ENCODE measurements around the gene HEG1. TPM values are rescaled to one million over a fixed set of nuclear protein-coding genes. Genes with fewer than 3 reads are reported as not detected.
A peak's percentile ranks its signal among the peaks of the same experiment; 100 is the strongest.

Gene HEG1
- total RNA-seq, 1 experiment from 2014 or later: 1.2 TPM

DNA sequence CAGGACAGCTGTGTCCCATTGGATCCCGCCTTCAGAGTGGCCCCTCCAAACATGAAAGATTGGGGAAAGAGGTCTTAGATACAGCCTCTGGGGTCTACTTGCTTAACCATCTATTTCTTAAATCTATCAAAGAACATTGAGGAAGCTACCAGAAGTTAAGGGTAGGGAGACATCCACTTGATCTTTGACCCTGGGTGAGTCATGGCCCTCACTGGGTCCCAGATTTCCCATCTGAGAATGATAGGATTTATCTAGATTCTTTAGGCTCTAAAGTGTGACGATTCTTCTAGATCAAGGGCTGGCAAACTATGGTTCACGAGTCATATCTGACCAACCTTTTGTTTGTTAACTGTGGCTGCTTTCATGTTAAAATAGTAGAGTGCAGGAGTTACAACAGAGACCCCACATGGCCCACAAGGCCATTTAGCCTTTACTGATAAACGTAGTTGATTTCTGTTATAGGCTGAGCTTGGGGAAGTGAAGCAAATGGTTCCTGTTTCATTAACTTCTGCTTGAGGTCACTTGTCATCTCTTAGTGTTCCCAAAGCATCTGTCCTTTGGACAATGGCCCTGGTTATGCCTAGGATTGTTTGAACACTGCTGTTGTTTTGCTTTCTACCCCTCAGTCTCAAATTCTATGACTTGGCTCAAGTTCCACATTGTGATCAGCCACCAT lies 129.2 kb downstream of the HEG1 start:
- CTCF ChIA-PET: no interaction called here
- intact Hi-C loops (cut with micrococcal nuclease): loop anchor here (5.0 to 10.0 kb wide), 2 partner anchors 276 to 508 kb away; no protein-coding TSS in a partner anchor

DNA sequence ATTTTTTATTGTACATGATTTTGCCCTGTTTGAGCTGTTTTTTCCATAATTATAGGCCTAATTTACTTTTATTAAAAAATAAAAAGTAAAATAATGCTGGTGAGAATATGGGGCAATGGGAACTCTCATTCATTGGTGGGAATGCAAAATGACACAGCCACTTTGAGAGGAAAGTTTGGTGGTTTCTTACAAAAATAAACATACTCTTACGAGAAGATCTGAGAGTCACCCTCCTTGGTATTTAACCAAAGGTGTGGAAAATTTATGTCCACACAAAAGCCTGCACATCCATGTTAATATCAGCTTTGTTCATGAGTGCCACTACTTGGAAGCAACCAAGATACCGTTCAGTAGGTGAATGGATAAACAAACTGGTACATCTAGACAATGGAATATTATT lies 131.1 kb downstream of the HEG1 start:
- H3F3A ChIP-seq (ENCODE audit: low read length, unreplicated experiment): no peaks in the 10 kb centered on the region
- CTCF ChIA-PET: no interaction called here
- H3K36me3 ChIP-seq (ENCODE audit: low read depth, low read length): no peaks in the 10 kb centered on the region
- no peaks in the 10 kb centered on the region for H3K79me2 ChIP-seq (ENCODE audit: low read length)
- H3K4me1 ChIP-seq (ENCODE audit: insufficient read depth, low read length): no peaks in the 10 kb centered on the region; the same call in 1 of the 2 replicates
- no TSS peak for BruUV-seq (replicated peaks)
- no peak overlapping the region for H3K9ac ChIP-seq (ENCODE audit: low read length)
- H3K27me3 ChIP-seq (ENCODE audit: low read length): no peaks in the 10 kb centered on the region
- H4K20me1 ChIP-seq (ENCODE audit: low read length): no peaks in the 10 kb centered on the region
- ATAC-seq: no peak
- POLR2A ChIA-PET (ENCODE audit: unreplicated experiment): no interaction called here
- no peak overlapping the region for H3K4me3 ChIP-seq (ENCODE audit: low read length)
- no peak for DNase-seq
- no peak overlapping the region for H2AFZ ChIP-seq (ENCODE audit: low read length)
- no peak overlapping the region for H3K4me2 ChIP-seq (ENCODE audit: low read length)
- H3K9me3 ChIP-seq (ENCODE audit: low read length): no peaks in the 10 kb centered on the region
- no peak overlapping the region for H3K27ac ChIP-seq (ENCODE audit: low read length)
- TF ChIP-seq EZH2 (IDR thresholded peaks at IDR 0.05; ENCODE audit: low read length, unreplicated experiment) (no peak), EZH2phosphoT487 (IDR thresholded peaks at IDR 0.05; ENCODE audit: borderline replicate concordance, low read length) (no peak)
- TF ChIP-seq, protein P1, sequence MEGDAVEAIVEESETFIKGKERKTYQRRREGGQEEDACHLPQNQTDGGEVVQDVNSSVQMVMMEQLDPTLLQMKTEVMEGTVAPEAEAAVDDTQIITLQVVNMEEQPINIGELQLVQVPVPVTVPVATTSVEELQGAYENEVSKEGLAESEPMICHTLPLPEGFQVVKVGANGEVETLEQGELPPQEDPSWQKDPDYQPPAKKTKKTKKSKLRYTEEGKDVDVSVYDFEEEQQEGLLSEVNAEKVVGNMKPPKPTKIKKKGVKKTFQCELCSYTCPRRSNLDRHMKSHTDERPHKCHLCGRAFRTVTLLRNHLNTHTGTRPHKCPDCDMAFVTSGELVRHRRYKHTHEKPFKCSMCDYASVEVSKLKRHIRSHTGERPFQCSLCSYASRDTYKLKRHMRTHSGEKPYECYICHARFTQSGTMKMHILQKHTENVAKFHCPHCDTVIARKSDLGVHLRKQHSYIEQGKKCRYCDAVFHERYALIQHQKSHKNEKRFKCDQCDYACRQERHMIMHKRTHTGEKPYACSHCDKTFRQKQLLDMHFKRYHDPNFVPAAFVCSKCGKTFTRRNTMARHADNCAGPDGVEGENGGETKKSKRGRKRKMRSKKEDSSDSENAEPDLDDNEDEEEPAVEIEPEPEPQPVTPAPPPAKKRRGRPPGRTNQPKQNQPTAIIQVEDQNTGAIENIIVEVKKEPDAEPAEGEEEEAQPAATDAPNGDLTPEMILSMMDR (conservative IDR thresholded peaks at IDR 0.05; ENCODE audit: low read depth, low read length): no peak
- intact Hi-C loops (cut with micrococcal nuclease): loop anchor here (5.0 to 10.0 kb wide), 2 partner anchors 278 to 510 kb away; no protein-coding TSS in a partner anchor
- H3K9me2 ChIP-seq (replicated peaks; ENCODE audit: low read length): no peaks in the 10 kb centered on the region

More for the DNA sequence above, 129.2 kb downstream of the HEG1 start:
- Histone ChIP-seq H3K9ac (ENCODE audit: low read length) (no peak overlapping the region), H3K4me1 (ENCODE audit: insufficient read depth, low read length) (no peaks in the 10 kb centered on the region; the same call in 1 of the 2 replicates), H3K9me2 (replicated peaks; ENCODE audit: low read length) (no peaks in the 10 kb centered on the region), H3K27me3 (ENCODE audit: low read length) (no peaks in the 10 kb centered on the region), H3K79me2 (ENCODE audit: low read length) (no peaks in the 10 kb centered on the region), H3K27ac (ENCODE audit: low read length) (no peak overlapping the region), H3K4me2 (ENCODE audit: low read length) (no peak overlapping the region), H3F3A (ENCODE audit: low read length, unreplicated experiment) (no peaks in the 10 kb centered on the region), H3K4me3 (ENCODE audit: low read length) (no peak overlapping the region), H3K9me3 (ENCODE audit: low read length) (no peaks in the 10 kb centered on the region), H2AFZ (ENCODE audit: low read length) (no peak overlapping the region), H4K20me1 (ENCODE audit: low read length) (no peaks in the 10 kb centered on the region), H3K36me3 (ENCODE audit: low read depth, low read length) (no peaks in the 10 kb centered on the region)
- BruUV-seq (replicated peaks): no TSS peak
- POLR2A ChIA-PET (ENCODE audit: unreplicated experiment): no interaction called here
- no peak for TF ChIP-seq EZH2 (IDR thresholded peaks at IDR 0.05; ENCODE audit: low read length, unreplicated experiment)
- no peak for TF ChIP-seq EZH2phosphoT487 (IDR thresholded peaks at IDR 0.05; ENCODE audit: borderline replicate concordance, low read length)
- TF ChIP-seq, protein P1 (conservative IDR thresholded peaks at IDR 0.05; ENCODE audit: low read depth, low read length): no peak
- ATAC-seq (no peak), DNase-seq (peak; percentile 5)

DNA sequence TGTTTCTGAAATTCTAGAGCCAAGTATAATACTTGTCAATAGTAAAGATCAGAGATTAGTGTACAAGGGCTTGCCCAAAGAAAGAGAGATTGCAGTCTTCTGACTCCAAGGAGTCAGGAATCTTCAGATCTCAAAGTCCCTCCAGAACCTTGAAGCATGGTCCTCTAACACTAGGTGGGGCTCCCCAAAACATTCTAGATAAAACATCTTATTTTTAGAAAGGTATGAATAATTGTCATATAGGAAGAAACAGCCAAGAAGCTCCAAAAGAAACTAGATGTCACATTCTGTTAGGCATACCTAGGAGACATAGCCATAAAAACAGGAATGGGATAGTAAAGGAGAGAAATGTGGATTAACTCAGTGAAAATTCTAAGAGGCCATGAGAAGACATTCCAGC lies 132.0 kb downstream of the HEG1 start:
- POLR2A ChIA-PET (ENCODE audit: unreplicated experiment): no interaction called here
- no peaks in the 10 kb centered on the region for H3K27me3 ChIP-seq (ENCODE audit: low read length)
- no peak overlapping the region for H3K4me3 ChIP-seq (ENCODE audit: low read length)
- intact Hi-C loops (cut with micrococcal nuclease): loop anchor here (10.0 kb wide), 1 partner anchor 511 kb away; no protein-coding TSS in a partner anchor
- H3K9me2 ChIP-seq (replicated peaks; ENCODE audit: low read length): no peaks in the 10 kb centered on the region
- H3K9ac ChIP-seq (ENCODE audit: low read length): no peak overlapping the region
- DNase-seq (no peak), ATAC-seq (no peak)
- H3K4me2 ChIP-seq (ENCODE audit: low read length): no peak overlapping the region
- TF ChIP-seq EZH2 (IDR thresholded peaks at IDR 0.05; ENCODE audit: low read length, unreplicated experiment) (no peak), EZH2phosphoT487 (IDR thresholded peaks at IDR 0.05; ENCODE audit: borderline replicate concordance, low read length) (no peak)
- TF ChIP-seq, protein P1 (conservative IDR thresholded peaks at IDR 0.05; ENCODE audit: low read depth, low read length): no peak
- no peaks in the 10 kb centered on the region for H3F3A ChIP-seq (ENCODE audit: low read length, unreplicated experiment)
- H2AFZ ChIP-seq (ENCODE audit: low read length): no peak overlapping the region
- H3K4me1 ChIP-seq (ENCODE audit: insufficient read depth, low read length): no peaks in the 10 kb centered on the region; the same call in 1 of the 2 replicates
- H3K27ac ChIP-seq (ENCODE audit: low read length): no peak overlapping the region
- H3K36me3 ChIP-seq (ENCODE audit: low read depth, low read length): no peaks in the 10 kb centered on the region
- no peaks in the 10 kb centered on the region for H3K79me2 ChIP-seq (ENCODE audit: low read length)
- BruUV-seq (replicated peaks): no TSS peak
- H3K9me3 ChIP-seq (ENCODE audit: low read length): no peaks in the 10 kb centered on the region
- CTCF ChIA-PET: no interaction called here
- no peaks in the 10 kb centered on the region for H4K20me1 ChIP-seq (ENCODE audit: low read length)
